Spleen (tissue), 7 donors: ENCODE results near the gene RNF126.

Experiments used
- POLR2A ChIP-seq, 3 donors: fragments of 450-650 bp; IDR thresholded peaks; one replicate each; pipeline ENCODE4 v1.5.1; 2017; ENCODE audit warnings: antibody characterized with exemption in 3 of 3, mild to moderate bottlenecking in 1 of 3
- POLR2AphosphoS5 ChIP-seq, 3 donors: sonication (generic); formaldehyde crosslinking; IDR thresholded peaks; one replicate each; pipeline ENCODE4 v1.5.1; 2017; ENCODE audit warnings: antibody characterized with exemption in 3 of 3
- TF ChIP-seq, protein P1 (sequence below), 11 experiments: fragments of 200-600 bp in 7 of 11; fragments of 450-650 bp in 4 of 11; sonication (generic) in 4 of 11; IDR thresholded peaks in 8 of 11; conservative IDR thresholded peaks in 3 of 11; 1 replicate in 7 of 11; 2 replicates in 4 of 11; pipeline versions ENCODE4 v1.4.0 to v1.8.0; 2016 to 2021; ENCODE audit warnings: antibody characterized with exemption in 11 of 11, inconsistent platforms in 4 of 11, mild to moderate bottlenecking in 1 of 11
- donor health status: DM: no; HTN: no; CAD: no; lungs with moderate emphysema.
- donor health status: DM: no; HTN: no; CAD: no.
- donor health status: DM: no; HTN: no; CAD: no.

DNA sequence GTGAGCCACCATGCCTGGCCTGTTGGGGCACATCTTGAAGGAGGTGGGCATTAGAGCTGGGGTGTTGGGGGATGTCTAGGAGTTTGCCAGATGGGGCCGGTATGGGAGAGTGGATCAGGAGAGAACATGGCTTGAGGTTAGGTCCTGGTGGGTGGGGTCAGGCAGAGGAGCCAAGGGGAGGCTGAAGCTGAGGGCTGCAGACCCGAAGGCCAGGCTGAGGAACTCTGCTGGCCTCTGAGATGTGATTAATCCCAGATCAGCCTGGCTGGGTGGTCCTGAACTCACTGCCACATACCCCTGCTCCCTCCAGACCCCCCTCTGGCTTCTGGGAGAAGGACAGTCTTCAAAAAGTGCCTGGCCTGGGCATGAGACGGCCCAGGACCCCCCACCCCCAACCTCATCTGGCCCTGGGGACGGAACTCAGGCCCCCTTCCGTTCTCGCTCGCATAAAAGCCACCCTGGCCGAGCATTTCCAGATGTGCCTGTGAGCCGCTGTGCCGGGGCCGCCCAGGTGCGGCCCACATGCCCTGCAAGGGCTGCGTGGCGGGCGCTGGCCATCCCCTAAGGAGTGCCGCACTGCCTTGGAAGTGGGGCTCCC, 15.9 kb upstream of the RNF126 start:
- TF ChIP-seq, protein P1, sequence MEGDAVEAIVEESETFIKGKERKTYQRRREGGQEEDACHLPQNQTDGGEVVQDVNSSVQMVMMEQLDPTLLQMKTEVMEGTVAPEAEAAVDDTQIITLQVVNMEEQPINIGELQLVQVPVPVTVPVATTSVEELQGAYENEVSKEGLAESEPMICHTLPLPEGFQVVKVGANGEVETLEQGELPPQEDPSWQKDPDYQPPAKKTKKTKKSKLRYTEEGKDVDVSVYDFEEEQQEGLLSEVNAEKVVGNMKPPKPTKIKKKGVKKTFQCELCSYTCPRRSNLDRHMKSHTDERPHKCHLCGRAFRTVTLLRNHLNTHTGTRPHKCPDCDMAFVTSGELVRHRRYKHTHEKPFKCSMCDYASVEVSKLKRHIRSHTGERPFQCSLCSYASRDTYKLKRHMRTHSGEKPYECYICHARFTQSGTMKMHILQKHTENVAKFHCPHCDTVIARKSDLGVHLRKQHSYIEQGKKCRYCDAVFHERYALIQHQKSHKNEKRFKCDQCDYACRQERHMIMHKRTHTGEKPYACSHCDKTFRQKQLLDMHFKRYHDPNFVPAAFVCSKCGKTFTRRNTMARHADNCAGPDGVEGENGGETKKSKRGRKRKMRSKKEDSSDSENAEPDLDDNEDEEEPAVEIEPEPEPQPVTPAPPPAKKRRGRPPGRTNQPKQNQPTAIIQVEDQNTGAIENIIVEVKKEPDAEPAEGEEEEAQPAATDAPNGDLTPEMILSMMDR (IDR thresholded peaks at IDR 0.05 in 8 of 11, conservative IDR thresholded peaks at IDR 0.05 in 3 of 11), result no peak
- TF ChIP-seq POLR2AphosphoS5 (IDR thresholded peaks at IDR 0.05), result no peak
- no peak for TF ChIP-seq POLR2A (IDR thresholded peaks at IDR 0.05)
